Lung (tissue), 12 donors: ENCODE results near the gene OPCML. TPM values are rescaled to one million over a fixed set of nuclear protein-coding genes. Genes with fewer than 3 reads are reported as not detected.

ENCODE experiments used
- ATAC-seq: fragments of 200-7000 bp; cut with Tn5 transposase; one replicate; pipeline ENCODE4 v1.9.1; 2020; ENCODE audit warnings: moderate number of reproducible peaks; ENCODE audit not compliant: insufficient read depth, low FRiP score
- DNase-seq, 3 donors: peaks; one replicate each; pipeline ENCODE4 v3.0.0-alpha.2; 2013 to 2017
- H3K27ac ChIP-seq, 2 donors: one replicate each; pipeline ENCODE4 v1.5.1; 2013; ENCODE audit warnings: mild to moderate bottlenecking in 2 of 2, moderate library complexity in 2 of 2, control low read depth in 1 of 2, inconsistent platforms in 1 of 2, low read depth in 1 of 2, low read length in 1 of 2
- H3K27me3 ChIP-seq, 3 donors: one replicate each; pipeline ENCODE4 v1.5.1; 2013; ENCODE audit warnings: low read length in 2 of 3; ENCODE audit not compliant: control insufficient read depth in 3 of 3, insufficient read depth in 3 of 3
- H3K36me3 ChIP-seq, 4 donors: one replicate each; pipeline ENCODE4 v1.5.1; 2013; ENCODE audit warnings: low read length in 4 of 4, mild to moderate bottlenecking in 1 of 4, moderate library complexity in 1 of 4; ENCODE audit not compliant: control insufficient read depth in 4 of 4, insufficient read depth in 4 of 4
- H3K4me1 ChIP-seq, 5 donors: one replicate each; pipeline ENCODE4 v1.5.1; 2013; ENCODE audit warnings: low read length in 5 of 5, mild to moderate bottlenecking in 2 of 5, moderate library complexity in 1 of 5; ENCODE audit not compliant: control insufficient read depth in 5 of 5, insufficient read depth in 5 of 5
- H3K4me3 ChIP-seq: one replicate; pipeline ENCODE4 v1.5.1; 2013; ENCODE audit warnings: mild to moderate bottlenecking, control low read depth, moderate library complexity
- H3K9ac ChIP-seq, 2 donors: one replicate each; pipeline ENCODE4 v1.5.1; 2013; ENCODE audit warnings: low read length in 2 of 2, control low read depth in 1 of 2; ENCODE audit not compliant: insufficient read depth in 1 of 2
- H3K9me3 ChIP-seq, 4 donors: one replicate each; pipeline ENCODE4 v1.5.1; 2013; ENCODE audit warnings: low read length in 3 of 4, mild to moderate bottlenecking in 1 of 4, moderate library complexity in 1 of 4; ENCODE audit not compliant: control insufficient read depth in 4 of 4, insufficient read depth in 3 of 4
- CTCF ChIP-seq: IDR thresholded peaks from 2 replicates; pipeline ENCODE4 v1.5.1; 2012; ENCODE audit warnings: mild to moderate bottlenecking; ENCODE audit errors: control extremely low read depth, extremely low read depth
- WGBS, 2 donors: extraction: QIAGEN DNeasy Blood & Tissue Kit; methylation state at CpG; one replicate each; pipeline ENCODE4 v1.1.7; 2013; 5-methylcytosine and 5-hydroxymethylcytosine counted together
- polyA plus RNA-seq, 2 donors: library from polyadenylated mRNA; stranded (reverse); fragments of 200-250 nt; gene quantifications; one replicate each; pipeline ENCODE4 v1.2.1, GENCODE V29; 2013
- total RNA-seq, 2 donors: library from RNA; depleted of rRNA in 1 of 2; stranded (reverse); fragments of >200 nt in 1 of 2; gene quantifications; one replicate each; pipeline ENCODE4 v1.2.1, GENCODE V29; 2014 to 2021
- donor health status: control.
- donor health status: control.
- donor health status: Bipolar disorder and iron deficiency.
- donor health status: healthy.
- donor health status: DM: yes; HTN: yes; CAD: no.

OPCML gene
- total and polyA plus RNA-seq, 4 donors: 0.49 to 0.74 TPM; not detected in 2

GRCh38 chr11:132595711-132596134 lies 936.6 kb downstream of the OPCML start:
- Histone ChIP-seq H3K27me3 (no peaks in the 10 kb centered on the region), H3K4me3 (no peak overlapping the region), H3K36me3 (no peaks in the 10 kb centered on the region), H3K27ac (no peak overlapping the region), H3K4me1 (peaks cover 0 to 24% (median 1%) of the 10 kb centered on the region in 5 donors), H3K9me3 (no peaks in the 10 kb centered on the region), H3K9ac (no peak overlapping the region)
- WGBS, 2 donors: 20 to 50% methylated on average over 1 of the region's 1 CpG
- DNase-seq: peak; percentile 74 to 94 (median 92)
- no peak for TF ChIP-seq CTCF
- ATAC-seq: no peak

- Histone ChIP-seq H3K36me3 (no peaks in the 10 kb centered on the region), H3K4me1 (peaks cover 0 to 28% (median 1%) of the 10 kb centered on the region in 5 donors), H3K9me3 (no peaks in the 10 kb centered on the region), H3K4me3 (no peak overlapping the region), H3K9ac (no peak overlapping the region), H3K27ac (no peak overlapping the region), H3K27me3 (no peaks in the 10 kb centered on the region)
- TF ChIP-seq CTCF: no peak
- 57 to 65% methylated on average over 1 of the region's 1 CpG for WGBS, 2 donors
- DNase-seq (peak in 1 of 3 donors; percentile 11), ATAC-seq (no peak)
These were observed 937.1 kb downstream of the OPCML start for GRCh38 chr11:132595246-132595645.

GRCh38 chr11:132590986-132591385 lies 941.3 kb downstream of the OPCML start:
- WGBS, 2 donors: 81 to 83% methylated on average over 5 of the region's 5 CpGs
- H3K36me3 ChIP-seq: no peaks in the 10 kb centered on the region
- no peak overlapping the region for H3K27ac ChIP-seq
- no peak overlapping the region for H3K9ac ChIP-seq
- TF ChIP-seq CTCF: no peak
- H3K27me3 ChIP-seq: no peaks in the 10 kb centered on the region
- peaks cover 0 to 45% (median 4%) of the 10 kb centered on the region in 5 donors for H3K4me1 ChIP-seq
- DNase-seq (no peak), ATAC-seq (no peak)
- no peak overlapping the region for H3K4me3 ChIP-seq
- H3K9me3 ChIP-seq: no peaks in the 10 kb centered on the region

- Histone ChIP-seq H3K27ac (no peak overlapping the region), H3K4me3 (no peak overlapping the region), H3K9me3 (no peaks in the 10 kb centered on the region), H3K9ac (no peak overlapping the region), H3K36me3 (no peaks in the 10 kb centered on the region), H3K4me1 (peaks cover 0 to 41% (median 4%) of the 10 kb centered on the region in 5 donors), H3K27me3 (no peaks in the 10 kb centered on the region)
- DNase-seq (peak; percentile 29 to 63 (median 59)), ATAC-seq (no peak)
- TF ChIP-seq CTCF: no peak
- 57 to 65% methylated on average over 7 of the region's 7 CpGs for WGBS, 2 donors
These were observed 941.7 kb downstream of the OPCML start for GRCh38 chr11:132590554-132590953.
